Kidney tubule cell (primary cell): Measurements from ENCODE around the gene GJA1.
A peak's percentile ranks its signal among the peaks of the same experiment; 100 is the strongest.

Experiments
- DNase-seq: peaks from one replicate; pipeline ENCODE4 v3.0.0-alpha.2; 2018; ENCODE audit warnings: low spot score

Gene GJA1

GRCh38 chr6:121491576-121491975 lies 56.1 kb downstream of the GJA1 start:
- DNase-seq, result no peak

- no peak for DNase-seq
These were observed 57.1 kb downstream of the GJA1 start for GRCh38 chr6:121492536-121492935.

- DNase-seq, result no peak
These were observed 62.5 kb downstream of the GJA1 start for GRCh38 chr6:121497970-121498375.

- DNase-seq, result peak; percentile 78
These were observed 63.2 kb downstream of the GJA1 start for GRCh38 chr6:121498481-121499276.
